ENCODE results near the gene GLRX3. TPM values are rescaled to one million over a fixed set of nuclear protein-coding genes. Genes with fewer than 3 reads are reported as not detected.

Gene GLRX3
- total RNA-seq, 1 experiment from 2014 or later: 177 TPM

- TF ChIP-seq, protein P1, sequence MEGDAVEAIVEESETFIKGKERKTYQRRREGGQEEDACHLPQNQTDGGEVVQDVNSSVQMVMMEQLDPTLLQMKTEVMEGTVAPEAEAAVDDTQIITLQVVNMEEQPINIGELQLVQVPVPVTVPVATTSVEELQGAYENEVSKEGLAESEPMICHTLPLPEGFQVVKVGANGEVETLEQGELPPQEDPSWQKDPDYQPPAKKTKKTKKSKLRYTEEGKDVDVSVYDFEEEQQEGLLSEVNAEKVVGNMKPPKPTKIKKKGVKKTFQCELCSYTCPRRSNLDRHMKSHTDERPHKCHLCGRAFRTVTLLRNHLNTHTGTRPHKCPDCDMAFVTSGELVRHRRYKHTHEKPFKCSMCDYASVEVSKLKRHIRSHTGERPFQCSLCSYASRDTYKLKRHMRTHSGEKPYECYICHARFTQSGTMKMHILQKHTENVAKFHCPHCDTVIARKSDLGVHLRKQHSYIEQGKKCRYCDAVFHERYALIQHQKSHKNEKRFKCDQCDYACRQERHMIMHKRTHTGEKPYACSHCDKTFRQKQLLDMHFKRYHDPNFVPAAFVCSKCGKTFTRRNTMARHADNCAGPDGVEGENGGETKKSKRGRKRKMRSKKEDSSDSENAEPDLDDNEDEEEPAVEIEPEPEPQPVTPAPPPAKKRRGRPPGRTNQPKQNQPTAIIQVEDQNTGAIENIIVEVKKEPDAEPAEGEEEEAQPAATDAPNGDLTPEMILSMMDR (IDR thresholded peaks at IDR 0.05; ENCODE audit: unreplicated experiment): no peak
- ChIA-PET POLR2A (no interaction called here), CTCF (no interaction called here)
- BruUV-seq (replicated peaks): no TSS peak
- H3K4me1 Mint-ChIP-seq (ENCODE audit: insufficient read depth, unreplicated experiment): peaks cover 6% of the 10 kb centered on the region
- intact Hi-C loops (cut with micrococcal nuclease): no loop called here
- no peak overlapping the region for H3K4me3 Mint-ChIP-seq (ENCODE audit: unreplicated experiment)
- H3K27me3 Mint-ChIP-seq (ENCODE audit: insufficient read depth, unreplicated experiment): no peaks in the 10 kb centered on the region
- H3K27ac Mint-ChIP-seq (ENCODE audit: low read depth, unreplicated experiment): no peak overlapping the region
- no peak for DNase-seq (ENCODE audit: unreplicated experiment)
- no peaks in the 10 kb centered on the region for H3K9me3 Mint-ChIP-seq (ENCODE audit: unreplicated experiment)
- peaks cover 12% of the 10 kb centered on the region for H3K36me3 Mint-ChIP-seq (ENCODE audit: insufficient read depth, unreplicated experiment)
Measured at GRCh38 chr10:130193493-130194193, 57.5 kb downstream of the GLRX3 start.

DNA sequence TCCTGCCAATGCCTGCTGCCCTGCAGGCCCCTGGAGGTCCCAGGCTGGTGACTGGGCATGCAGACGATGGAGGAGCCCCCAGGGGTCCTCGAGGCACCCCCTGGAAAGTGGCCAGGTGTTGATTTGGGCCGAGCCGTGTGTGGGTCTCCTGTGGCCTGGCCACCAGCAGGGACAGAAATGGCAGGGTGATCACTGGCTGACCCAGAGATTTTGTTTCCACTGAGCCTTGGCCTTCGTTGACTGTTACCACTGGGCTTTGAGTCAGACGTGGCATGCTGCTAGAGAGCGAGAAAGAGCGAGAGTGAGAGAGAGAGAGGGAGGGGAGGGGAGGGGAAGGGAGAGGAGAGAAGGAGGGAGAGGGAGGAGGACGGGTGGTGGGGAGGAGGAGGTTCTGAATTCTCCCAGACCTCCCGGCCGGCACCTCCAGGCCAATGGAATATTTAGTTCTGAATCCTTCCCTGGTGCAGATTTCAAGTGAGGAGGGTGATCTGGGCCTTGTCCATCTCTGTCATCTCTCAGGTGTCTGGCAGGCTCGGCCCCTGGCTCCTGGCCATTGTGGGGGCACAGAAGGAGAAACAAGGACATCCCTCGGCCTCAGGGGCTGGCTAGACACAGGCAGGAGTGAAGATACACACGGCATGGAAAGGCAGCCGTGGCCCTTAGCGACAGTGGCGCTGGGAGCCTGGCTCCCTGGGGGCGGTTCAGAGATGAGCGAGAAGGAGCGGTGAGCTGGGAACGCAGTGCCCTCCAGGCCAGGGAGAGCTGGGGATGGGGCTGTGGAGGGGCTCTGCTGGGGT, 58.2 kb downstream of the GLRX3 start:
- ChIA-PET POLR2A (no interaction called here), CTCF (no interaction called here)
- Mint-ChIP-seq H3K27ac (ENCODE audit: low read depth, unreplicated experiment) (no peak overlapping the region), H3K36me3 (ENCODE audit: insufficient read depth, unreplicated experiment) (peaks cover 12% of the 10 kb centered on the region), H3K27me3 (ENCODE audit: insufficient read depth, unreplicated experiment) (no peaks in the 10 kb centered on the region), H3K9me3 (ENCODE audit: unreplicated experiment) (no peaks in the 10 kb centered on the region), H3K4me1 (ENCODE audit: insufficient read depth, unreplicated experiment) (peaks cover 6% of the 10 kb centered on the region), H3K4me3 (ENCODE audit: unreplicated experiment) (no peak overlapping the region)
- TF ChIP-seq, protein P1 (IDR thresholded peaks at IDR 0.05; ENCODE audit: unreplicated experiment): no peak
- no peak for DNase-seq (ENCODE audit: unreplicated experiment)
- intact Hi-C loops (cut with micrococcal nuclease): no loop called here
- no TSS peak for BruUV-seq (replicated peaks)

DNA sequence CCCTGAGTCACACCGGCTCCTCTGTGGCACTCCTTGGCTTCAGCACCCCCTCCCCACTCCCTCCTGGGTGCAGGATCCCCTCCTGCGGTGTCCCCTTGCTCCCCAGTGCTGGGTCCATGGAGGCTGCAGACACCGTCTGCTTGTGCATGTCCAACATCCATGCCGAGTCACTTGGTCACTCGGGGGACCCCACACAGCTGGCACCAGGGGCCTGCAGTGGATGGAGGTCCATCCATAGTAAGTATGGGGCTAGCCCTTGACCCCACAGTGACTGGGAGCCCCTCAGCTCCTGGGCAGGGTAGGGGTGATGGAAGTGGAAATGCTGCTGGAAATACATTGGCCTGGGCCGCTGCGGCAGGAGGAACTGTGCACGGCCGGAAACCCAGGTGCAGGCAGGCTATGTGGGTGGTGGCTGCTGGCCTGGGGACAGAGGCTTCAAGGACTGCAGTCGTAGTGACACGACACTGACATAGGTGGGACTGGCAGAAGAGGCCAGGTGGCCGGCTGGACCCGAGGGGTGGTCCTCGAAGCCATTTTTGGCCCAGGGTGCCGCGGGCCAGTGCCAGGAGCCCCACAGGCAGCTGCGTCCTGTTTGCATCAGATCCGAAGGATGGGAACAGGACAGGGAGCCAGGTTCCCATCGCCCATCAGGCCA, 58.9 kb downstream of the GLRX3 start:
- TF ChIP-seq, protein P1 (IDR thresholded peaks at IDR 0.05; ENCODE audit: unreplicated experiment): no peak
- BruUV-seq (replicated peaks): no TSS peak
- Mint-ChIP-seq H3K27ac (ENCODE audit: low read depth, unreplicated experiment) (no peak overlapping the region), H3K36me3 (ENCODE audit: insufficient read depth, unreplicated experiment) (peaks cover 8% of the 10 kb centered on the region), H3K9me3 (ENCODE audit: unreplicated experiment) (no peaks in the 10 kb centered on the region), H3K27me3 (ENCODE audit: insufficient read depth, unreplicated experiment) (no peaks in the 10 kb centered on the region), H3K4me1 (ENCODE audit: insufficient read depth, unreplicated experiment) (peaks cover 6% of the 10 kb centered on the region), H3K4me3 (ENCODE audit: unreplicated experiment) (no peak overlapping the region)
- intact Hi-C loops (cut with micrococcal nuclease): no loop called here
- POLR2A ChIA-PET: no interaction called here
- CTCF ChIA-PET: no interaction called here
- DNase-seq (ENCODE audit: unreplicated experiment): no peak

GRCh38 chr10:130195746-130196294, 59.6 kb downstream of the GLRX3 start:
- no peak for DNase-seq (ENCODE audit: unreplicated experiment)
- no peak overlapping the region for H3K4me3 Mint-ChIP-seq (ENCODE audit: unreplicated experiment)
- no peak overlapping the region for H3K27ac Mint-ChIP-seq (ENCODE audit: low read depth, unreplicated experiment)
- intact Hi-C loops (cut with micrococcal nuclease): no loop called here
- H3K9me3 Mint-ChIP-seq (ENCODE audit: unreplicated experiment): no peaks in the 10 kb centered on the region
- TF ChIP-seq, protein P1 (IDR thresholded peaks at IDR 0.05; ENCODE audit: unreplicated experiment): no peak
- peaks cover 6% of the 10 kb centered on the region for H3K4me1 Mint-ChIP-seq (ENCODE audit: insufficient read depth, unreplicated experiment)
- H3K27me3 Mint-ChIP-seq (ENCODE audit: insufficient read depth, unreplicated experiment): no peaks in the 10 kb centered on the region
- peaks cover 6% of the 10 kb centered on the region for H3K36me3 Mint-ChIP-seq (ENCODE audit: insufficient read depth, unreplicated experiment)
- CTCF ChIA-PET: no interaction called here
- no TSS peak for BruUV-seq (replicated peaks)
- POLR2A ChIA-PET: interaction anchor here (0.9 kb wide), 1 partner anchor 13 kb away, joined by 5 read pairs; no protein-coding TSS in a partner anchor

All from MCF 10A (cell line).